ENCODE results near the gene PHF2.

DNA sequence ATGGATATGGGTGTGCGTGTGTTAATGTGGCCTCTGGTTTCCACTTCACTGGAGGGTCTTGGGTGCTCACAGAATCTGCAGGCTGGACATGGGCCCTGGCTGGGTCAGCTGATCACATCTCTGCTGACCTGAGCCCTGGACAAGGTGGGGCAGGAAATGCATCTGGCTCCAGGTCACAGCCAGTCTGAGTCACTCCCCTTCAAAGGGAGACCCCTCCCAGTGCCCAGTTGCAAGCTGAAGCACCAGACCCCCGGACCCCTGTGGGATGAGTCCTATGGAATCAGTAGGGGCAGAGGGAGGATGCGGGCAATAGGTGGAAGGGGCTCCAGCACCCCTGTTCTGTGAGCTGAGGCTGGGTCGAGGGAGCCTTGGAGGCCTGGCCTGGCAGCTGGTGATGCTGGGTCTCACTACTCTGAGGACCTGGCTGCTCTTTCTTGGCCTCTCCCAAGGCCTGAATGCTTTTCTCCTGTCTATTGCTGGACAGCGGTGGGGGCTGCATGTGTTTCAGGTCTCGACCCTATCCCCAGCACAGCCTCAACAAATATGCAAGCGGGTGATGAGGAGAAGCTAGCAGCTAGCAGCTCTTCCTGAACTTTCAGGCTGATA lies 54.5 kb downstream of the PHF2 start:
- TF ChIP-seq, protein P1, sequence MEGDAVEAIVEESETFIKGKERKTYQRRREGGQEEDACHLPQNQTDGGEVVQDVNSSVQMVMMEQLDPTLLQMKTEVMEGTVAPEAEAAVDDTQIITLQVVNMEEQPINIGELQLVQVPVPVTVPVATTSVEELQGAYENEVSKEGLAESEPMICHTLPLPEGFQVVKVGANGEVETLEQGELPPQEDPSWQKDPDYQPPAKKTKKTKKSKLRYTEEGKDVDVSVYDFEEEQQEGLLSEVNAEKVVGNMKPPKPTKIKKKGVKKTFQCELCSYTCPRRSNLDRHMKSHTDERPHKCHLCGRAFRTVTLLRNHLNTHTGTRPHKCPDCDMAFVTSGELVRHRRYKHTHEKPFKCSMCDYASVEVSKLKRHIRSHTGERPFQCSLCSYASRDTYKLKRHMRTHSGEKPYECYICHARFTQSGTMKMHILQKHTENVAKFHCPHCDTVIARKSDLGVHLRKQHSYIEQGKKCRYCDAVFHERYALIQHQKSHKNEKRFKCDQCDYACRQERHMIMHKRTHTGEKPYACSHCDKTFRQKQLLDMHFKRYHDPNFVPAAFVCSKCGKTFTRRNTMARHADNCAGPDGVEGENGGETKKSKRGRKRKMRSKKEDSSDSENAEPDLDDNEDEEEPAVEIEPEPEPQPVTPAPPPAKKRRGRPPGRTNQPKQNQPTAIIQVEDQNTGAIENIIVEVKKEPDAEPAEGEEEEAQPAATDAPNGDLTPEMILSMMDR (IDR thresholded peaks at IDR 0.05; ENCODE audit: insufficient read depth, low read length), result no peak
- TF ChIP-seq POLR2AphosphoS5 (IDR thresholded peaks at IDR 0.05; ENCODE audit: low read depth), result no peak
- TF ChIP-seq, protein P2, sequence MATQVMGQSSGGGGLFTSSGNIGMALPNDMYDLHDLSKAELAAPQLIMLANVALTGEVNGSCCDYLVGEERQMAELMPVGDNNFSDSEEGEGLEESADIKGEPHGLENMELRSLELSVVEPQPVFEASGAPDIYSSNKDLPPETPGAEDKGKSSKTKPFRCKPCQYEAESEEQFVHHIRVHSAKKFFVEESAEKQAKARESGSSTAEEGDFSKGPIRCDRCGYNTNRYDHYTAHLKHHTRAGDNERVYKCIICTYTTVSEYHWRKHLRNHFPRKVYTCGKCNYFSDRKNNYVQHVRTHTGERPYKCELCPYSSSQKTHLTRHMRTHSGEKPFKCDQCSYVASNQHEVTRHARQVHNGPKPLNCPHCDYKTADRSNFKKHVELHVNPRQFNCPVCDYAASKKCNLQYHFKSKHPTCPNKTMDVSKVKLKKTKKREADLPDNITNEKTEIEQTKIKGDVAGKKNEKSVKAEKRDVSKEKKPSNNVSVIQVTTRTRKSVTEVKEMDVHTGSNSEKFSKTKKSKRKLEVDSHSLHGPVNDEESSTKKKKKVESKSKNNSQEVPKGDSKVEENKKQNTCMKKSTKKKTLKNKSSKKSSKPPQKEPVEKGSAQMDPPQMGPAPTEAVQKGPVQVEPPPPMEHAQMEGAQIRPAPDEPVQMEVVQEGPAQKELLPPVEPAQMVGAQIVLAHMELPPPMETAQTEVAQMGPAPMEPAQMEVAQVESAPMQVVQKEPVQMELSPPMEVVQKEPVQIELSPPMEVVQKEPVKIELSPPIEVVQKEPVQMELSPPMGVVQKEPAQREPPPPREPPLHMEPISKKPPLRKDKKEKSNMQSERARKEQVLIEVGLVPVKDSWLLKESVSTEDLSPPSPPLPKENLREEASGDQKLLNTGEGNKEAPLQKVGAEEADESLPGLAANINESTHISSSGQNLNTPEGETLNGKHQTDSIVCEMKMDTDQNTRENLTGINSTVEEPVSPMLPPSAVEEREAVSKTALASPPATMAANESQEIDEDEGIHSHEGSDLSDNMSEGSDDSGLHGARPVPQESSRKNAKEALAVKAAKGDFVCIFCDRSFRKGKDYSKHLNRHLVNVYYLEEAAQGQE (IDR thresholded peaks at IDR 0.05; ENCODE audit: insufficient replicate concordance, low read depth), result no peak
- TF ChIP-seq GABPA (IDR thresholded peaks at IDR 0.05; ENCODE audit: low read depth), result no peak
